HepG2 (cell line): ENCODE measurements around the gene AKR1A1. TPM values are rescaled to one million over a fixed set of nuclear protein-coding genes. Genes with fewer than 3 reads are reported as not detected.

Source experiments
- ATF1 ChIP-seq: IDR thresholded peaks from 2 replicates; pipeline ENCODE4 v1.6.1; 2016; ENCODE audit warnings: mild to moderate bottlenecking, control low read depth
- CREB3 ChIP-seq: sonication (generic); formaldehyde crosslinking; IDR thresholded peaks from 2 replicates; pipeline ENCODE4 v1.5.0; 2020; ENCODE audit warnings: missing genetic modification reagents
- ELK4 ChIP-seq: sonication (generic); formaldehyde crosslinking; IDR thresholded peaks from 2 replicates; pipeline ENCODE4 v1.9.0; 2021; ENCODE audit warnings: missing genetic modification reagents, borderline replicate concordance
- GLMP ChIP-seq: sonication (generic); formaldehyde crosslinking; IDR thresholded peaks from 2 replicates; pipeline ENCODE4 v1.9.0; 2021; ENCODE audit warnings: missing genetic modification reagents, mild to moderate bottlenecking, borderline replicate concordance
- ISX ChIP-seq: sonication (generic); formaldehyde crosslinking; conservative IDR thresholded peaks from 2 replicates; pipeline ENCODE4 v1.5.0; 2020; ENCODE audit warnings: missing genetic modification reagents
- JUNB ChIP-seq: sonication (generic); formaldehyde crosslinking; IDR thresholded peaks from 2 replicates; pipeline ENCODE4 v1.8.0; 2022; ENCODE audit warnings: missing genetic modification reagents, mild to moderate bottlenecking, borderline replicate concordance
- MED1 ChIP-seq: sonication (generic); formaldehyde crosslinking; IDR thresholded peaks from 2 replicates; pipeline ENCODE4 v1.4.0; 2020; ENCODE audit warnings: missing genetic modification reagents
- MED8 ChIP-seq: sonication (generic); formaldehyde crosslinking; IDR thresholded peaks from 2 replicates; pipeline ENCODE4 v1.8.1; 2023; ENCODE audit warnings: mild to moderate bottlenecking, missing genetic modification reagents; ENCODE audit not compliant: insufficient replicate concordance
- NFKBIZ ChIP-seq: IDR thresholded peaks from 2 replicates; pipeline ENCODE4 v1.6.1; 2018; ENCODE audit warnings: missing genetic modification reagents, missing compliant biosample characterization
- PAX8 ChIP-seq: sonication (generic); formaldehyde crosslinking; IDR thresholded peaks from 2 replicates; pipeline ENCODE4 v1.8.0; 2022; ENCODE audit warnings: mild to moderate bottlenecking, missing genetic modification reagents, borderline replicate concordance
- PBX3 ChIP-seq: sonication (generic); formaldehyde crosslinking; IDR thresholded peaks from 2 replicates; pipeline ENCODE4 v1.8.1; 2023; ENCODE audit warnings: missing genetic modification reagents, inconsistent platforms, borderline replicate concordance
- SMAD9 ChIP-seq: sonication (generic); formaldehyde crosslinking; IDR thresholded peaks from 2 replicates; pipeline ENCODE4 v1.5.1; 2020; ENCODE audit warnings: mild to moderate bottlenecking, missing genetic modification reagents
- SP4 ChIP-seq: sonication (generic); formaldehyde crosslinking; IDR thresholded peaks from 2 replicates; pipeline ENCODE4 v1.8.1; 2023; ENCODE audit warnings: mild to moderate bottlenecking, missing genetic modification reagents
- THAP11 ChIP-seq: IDR thresholded peaks from 2 replicates; pipeline ENCODE4 v1.6.1; 2016; ENCODE audit warnings: missing biosample characterization, missing genetic modification reagents
- ZBTB21 ChIP-seq: sonication (generic); formaldehyde crosslinking; IDR thresholded peaks from 2 replicates; pipeline ENCODE4 v1.4.0; 2020; ENCODE audit warnings: missing genetic modification reagents
- ZFP91 ChIP-seq: sonication (generic); formaldehyde crosslinking; IDR thresholded peaks from 2 replicates; pipeline ENCODE4 v1.9.0; 2022; ENCODE audit warnings: missing genetic modification reagents, mild to moderate bottlenecking, borderline replicate concordance
- ZNF331 ChIP-seq: sonication (generic); formaldehyde crosslinking; IDR thresholded peaks from 2 replicates; pipeline ENCODE4 v1.4.0; 2020; ENCODE audit warnings: missing genetic modification reagents
- ZNF343 ChIP-seq: sonication (generic); formaldehyde crosslinking; IDR thresholded peaks from 2 replicates; pipeline ENCODE4 v1.4.0; 2020; ENCODE audit warnings: mild to moderate bottlenecking, missing genetic modification reagents
- ZNF709 ChIP-seq: sonication (generic); formaldehyde crosslinking; IDR thresholded peaks from 2 replicates; pipeline ENCODE4 v1.5.0; 2020; ENCODE audit warnings: mild to moderate bottlenecking, missing genetic modification reagents
- ZSCAN21 ChIP-seq: sonication (generic); formaldehyde crosslinking; IDR thresholded peaks from 2 replicates; pipeline ENCODE4 v1.8.0; 2022; ENCODE audit warnings: mild to moderate bottlenecking, missing genetic modification reagents, moderate library complexity, borderline replicate concordance
- ZSCAN30 ChIP-seq: sonication (generic); formaldehyde crosslinking; IDR thresholded peaks from 2 replicates; pipeline ENCODE4 v1.5.0; 2020; ENCODE audit warnings: mild to moderate bottlenecking, missing genetic modification reagents
- polyA plus RNA-seq, 8 experiments: library from polyadenylated mRNA; depleted of rRNA in 3 of 8; stranded (reverse) in 7 of 8; unstranded in 1 of 8; fragments of >200 nt; fragmentation: Illumina TruSeq in 4 of 8; extraction: Trizol in 4 of 8; gene quantifications; 2 replicates each; pipeline versions ENCODE4 v1.2.1 to v1.2.3, GENCODE V29; 2011 to 2016; ENCODE audit warnings: low read depth in 4 of 8, missing spikeins in 1 of 8, mixed read lengths in 1 of 8; ENCODE audit not compliant: insufficient read depth in 1 of 8
- total RNA-seq, 5 experiments: library from RNA; depleted of rRNA; stranded (reverse); fragments of >200 nt; fragmentation: Illumina TruSeq; extraction: Trizol; gene quantifications; 2 replicates each; pipeline ENCODE4 v1.2.3, GENCODE V29; 2016; ENCODE audit warnings: low read depth in 1 of 5

AKR1A1 gene
- total and polyA plus RNA-seq, 2 of the 13 experiments (the other 11 are each of a cell fraction or from before 2014, with no cell fraction given), result 181 to 217 TPM

- TF ChIP-seq MED1 (CRISPR knock-in tag) (peak; percentile 73), CREB3 (CRISPR knock-in tag) (no peak), ZNF343 (CRISPR knock-in tag) (no peak), THAP11 (peak; percentile 60), SP4 (no peak), ZNF709 (CRISPR knock-in tag) (no peak), GLMP (CRISPR knock-in tag) (no peak), ZNF331 (CRISPR knock-in tag) (peak; percentile 86), ELK4 (CRISPR knock-in tag) (no peak), NFKBIZ (CRISPR knock-in tag) (no peak), ATF1 (CRISPR knock-in tag) (no peak), ZFP91 (CRISPR knock-in tag) (no peak), MED8 (no peak), ZSCAN21 (CRISPR knock-in tag) (no peak), PBX3 (CRISPR knock-in tag) (no peak), JUNB (CRISPR knock-in tag) (no peak), ISX (CRISPR knock-in tag) (no peak), PAX8 (no peak), ZBTB21 (CRISPR knock-in tag) (0 out of 2 replicates have a peak, but pooled peaks have one; percentile 29), ZSCAN30 (no peak), SMAD9 (CRISPR knock-in tag) (no peak)
Measured at GRCh38 chr1:45542591-45542990, 8.0 kb upstream of the AKR1A1 start (continued).
